Endothelial cell of umbilical vein (primary cell): ENCODE measurements around the gene KAZN.

Experiments
- EZH2 ChIP-seq: IDR thresholded peaks from 2 replicates; pipeline ENCODE4 v1.6.1; 2012; ENCODE audit warnings: borderline replicate concordance, low read depth, mild to moderate bottlenecking, moderate library complexity, low read length, inconsistent platforms; ENCODE audit not compliant: severe bottlenecking
- MYC ChIP-seq: IDR thresholded peaks from one replicate; pipeline ENCODE4 v1.6.1; 2011; ENCODE audit warnings: mild to moderate bottlenecking, low read depth, low read length
- POLR2A ChIP-seq: IDR thresholded peaks from 2 replicates; pipeline ENCODE4 v1.6.1; 2012; ENCODE audit warnings: low read depth, mild to moderate bottlenecking, control low read depth, low read length
- POLR2AphosphoS5 ChIP-seq: IDR thresholded peaks from 2 replicates; pipeline ENCODE4 v1.6.1; 2012; ENCODE audit warnings: low read depth, mild to moderate bottlenecking, control low read depth, low read length, moderate library complexity; ENCODE audit not compliant: insufficient read depth
- TF ChIP-seq, protein P1 (sequence below), 2 donors: IDR thresholded peaks; 1 replicate in 1 of 2; 2 replicates in 1 of 2; pipeline ENCODE4 v1.5.1; 2011; ENCODE audit warnings: low read length in 2 of 2, mild to moderate bottlenecking in 2 of 2, moderate library complexity in 2 of 2, control low read depth in 1 of 2, inconsistent platforms in 1 of 2, low read depth in 1 of 2; ENCODE audit not compliant: insufficient read depth in 1 of 2; ENCODE audit errors: extremely low read depth in 1 of 2

DNA sequence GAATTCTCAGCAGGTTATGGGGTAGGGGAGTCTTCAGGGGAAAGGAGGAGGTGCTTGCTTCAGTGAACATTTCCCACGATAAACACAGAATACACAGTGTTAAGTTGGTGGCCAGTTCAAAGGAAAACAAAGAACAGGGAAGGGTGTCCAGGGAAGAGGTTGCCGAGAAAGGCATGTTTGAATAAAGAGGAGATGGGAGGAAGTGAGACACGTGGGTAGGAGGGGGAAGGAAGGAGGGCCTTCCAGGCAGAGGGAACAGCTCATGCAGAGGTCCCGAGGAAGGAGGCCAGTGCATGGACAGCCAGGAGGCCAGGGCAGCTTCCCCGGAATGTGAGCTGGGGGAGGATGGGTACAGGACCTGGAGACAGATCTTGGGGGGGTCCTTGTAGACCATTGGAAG is 424.7 kb downstream of the KAZN start:
- TF ChIP-seq, protein P1, sequence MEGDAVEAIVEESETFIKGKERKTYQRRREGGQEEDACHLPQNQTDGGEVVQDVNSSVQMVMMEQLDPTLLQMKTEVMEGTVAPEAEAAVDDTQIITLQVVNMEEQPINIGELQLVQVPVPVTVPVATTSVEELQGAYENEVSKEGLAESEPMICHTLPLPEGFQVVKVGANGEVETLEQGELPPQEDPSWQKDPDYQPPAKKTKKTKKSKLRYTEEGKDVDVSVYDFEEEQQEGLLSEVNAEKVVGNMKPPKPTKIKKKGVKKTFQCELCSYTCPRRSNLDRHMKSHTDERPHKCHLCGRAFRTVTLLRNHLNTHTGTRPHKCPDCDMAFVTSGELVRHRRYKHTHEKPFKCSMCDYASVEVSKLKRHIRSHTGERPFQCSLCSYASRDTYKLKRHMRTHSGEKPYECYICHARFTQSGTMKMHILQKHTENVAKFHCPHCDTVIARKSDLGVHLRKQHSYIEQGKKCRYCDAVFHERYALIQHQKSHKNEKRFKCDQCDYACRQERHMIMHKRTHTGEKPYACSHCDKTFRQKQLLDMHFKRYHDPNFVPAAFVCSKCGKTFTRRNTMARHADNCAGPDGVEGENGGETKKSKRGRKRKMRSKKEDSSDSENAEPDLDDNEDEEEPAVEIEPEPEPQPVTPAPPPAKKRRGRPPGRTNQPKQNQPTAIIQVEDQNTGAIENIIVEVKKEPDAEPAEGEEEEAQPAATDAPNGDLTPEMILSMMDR (IDR thresholded peaks at IDR 0.05; ENCODE audit: extremely low read depth in 1 of 2, insufficient read depth in 1 of 2, low read depth in 1 of 2, low read length in 2 of 2), result no peak
- TF ChIP-seq POLR2A (no peak), EZH2 (no peak), MYC (no peak), POLR2AphosphoS5 (no peak)
